OCI-LY1 (cell line): Measurements from ENCODE around the gene JOSD1.
"Not testable (repeated sequence)": the region's sequence is repeated elsewhere in the genome, so short reads cannot be mapped to it uniquely, and the experiment has no call there.

Experiments
- H2AFZ ChIP-seq: fragments of 200-600 bp; sonication (generic), shearing (Covaris generic); 2 replicates; pipeline ENCODE4 v1.6.0; 2014; ENCODE audit warnings: antibody characterized with exemption, mild to moderate bottlenecking, low read length
- H3F3A ChIP-seq: fragments of 200-600 bp; sonication (generic), shearing (Covaris generic); 2 replicates; pipeline ENCODE4 v1.6.0; 2014; ENCODE audit warnings: mild to moderate bottlenecking, antibody characterized with exemption, low read length, moderate library complexity; ENCODE audit not compliant: insufficient read depth
- H3K27ac ChIP-seq: fragments of 200-600 bp; sonication (generic); 2 replicates; pipeline ENCODE4 v1.5.1; 2014; ENCODE audit warnings: low read length, mixed run types, mild to moderate bottlenecking, low read depth; ENCODE audit not compliant: poor library complexity, severe bottlenecking
- H3K27me3 ChIP-seq: fragments of 200-600 bp; sonication (generic); 2 replicates; pipeline ENCODE4 v1.6.0; 2014; ENCODE audit warnings: antibody characterized with exemption, mild to moderate bottlenecking, low read length, moderate library complexity; ENCODE audit not compliant: insufficient read depth
- H3K36me3 ChIP-seq: fragments of 200-600 bp; sonication (generic); 2 replicates; pipeline ENCODE4 v1.6.1; 2014; ENCODE audit warnings: mild to moderate bottlenecking, antibody characterized with exemption, low read length, moderate library complexity, mixed read lengths; ENCODE audit not compliant: insufficient read depth
- H3K4me1 ChIP-seq: fragments of 200-600 bp; sonication (generic); 2 replicates; pipeline ENCODE4 v1.5.1; 2014; ENCODE audit warnings: mild to moderate bottlenecking, low read length, moderate library complexity; ENCODE audit not compliant: insufficient read depth, severe bottlenecking
- H3K4me2 ChIP-seq: fragments of 200-600 bp; sonication (generic), shearing (Covaris generic); 2 replicates; pipeline ENCODE4 v1.6.1; 2014; ENCODE audit warnings: low read length
- H3K4me3 ChIP-seq: fragments of 200-600 bp; sonication (generic); 2 replicates; pipeline ENCODE4 v1.5.1; 2014; ENCODE audit warnings: low read length, low read depth, mild to moderate bottlenecking, mixed read lengths; ENCODE audit not compliant: poor library complexity, severe bottlenecking
- H3K79me2 ChIP-seq: fragments of 200-600 bp; shearing (Covaris generic); 2 replicates; pipeline ENCODE4 v1.6.1; 2016; ENCODE audit warnings: mixed run types, low read length, mixed read lengths; ENCODE audit not compliant: insufficient read depth
- H3K9ac ChIP-seq: fragments of 200-600 bp; sonication (generic), shearing (Covaris generic); 2 replicates; pipeline ENCODE4 v1.6.1; 2014; ENCODE audit warnings: mild to moderate bottlenecking, low read length, mixed read lengths
- H3K9me2 ChIP-seq: fragments of 200-600 bp; sonication (generic), shearing (Covaris generic); 2 replicates; pipeline ENCODE4 v1.6.1; 2014; ENCODE audit warnings: low read depth, mild to moderate bottlenecking, low read length, mixed read lengths
- H3K9me3 ChIP-seq: fragments of 200-600 bp; shearing (Covaris generic); 2 replicates; pipeline ENCODE4 v1.6.1; 2014; ENCODE audit warnings: low read length, mixed read lengths
- H4K20me1 ChIP-seq: fragments of 200-600 bp; sonication (generic), shearing (Covaris generic); 2 replicates; pipeline ENCODE4 v1.6.0; 2016; ENCODE audit warnings: mild to moderate bottlenecking, low read length; ENCODE audit not compliant: insufficient read depth
- CTCF ChIP-seq: fragments of 200-600 bp; sonication (generic), shearing (Covaris generic); IDR thresholded peaks from 2 replicates; pipeline ENCODE4 v1.5.1; 2017; ENCODE audit warnings: mild to moderate bottlenecking, antibody characterized with exemption, low read length, moderate library complexity, mixed read lengths
- EZH2 ChIP-seq: fragments of 200-600 bp; sonication (generic), shearing (Covaris generic); IDR thresholded peaks from 2 replicates; pipeline ENCODE4 v1.8.0; 2017; ENCODE audit warnings: borderline replicate concordance, mixed run types, mild to moderate bottlenecking, antibody characterized with exemption, low read length, moderate library complexity, mixed read lengths

JOSD1 gene

GRCh38 chr22:38652859-38653258 is 47.9 kb downstream of the JOSD1 start:
- Histone ChIP-seq H3K4me1 (peaks cover 19% of the 10 kb centered on the region), H3K36me3 (no peaks in the 10 kb centered on the region), H3K9me3 (no peaks in the 10 kb centered on the region), H3K27me3 (no peaks in the 10 kb centered on the region), H3K4me2 (no peak overlapping the region), H3K9me2 (no peaks in the 10 kb centered on the region), H3K27ac (no peak overlapping the region), H2AFZ (no peak overlapping the region), H3K9ac (no peak overlapping the region), H3K4me3 (no peak overlapping the region), H3K79me2 (0 out of 2 replicates have a peak, but pooled peaks cover 7% of the 10 kb centered on the region), H4K20me1 (no peaks in the 10 kb centered on the region), H3F3A (no peaks in the 10 kb centered on the region)
- TF ChIP-seq CTCF (no peak), EZH2 (no peak)

- TF ChIP-seq CTCF (no peak), EZH2 (no peak)
- Histone ChIP-seq H4K20me1 (no peaks in the 10 kb centered on the region), H3F3A (no peaks in the 10 kb centered on the region), H3K4me1 (peaks cover 4% of the 10 kb centered on the region), H3K27ac (no peak overlapping the region), H3K4me2 (no peak overlapping the region), H3K79me2 (no peaks in the 10 kb centered on the region), H2AFZ (no peak overlapping the region), H3K9ac (no peak overlapping the region), H3K9me2 (no peaks in the 10 kb centered on the region), H3K9me3 (no peaks in the 10 kb centered on the region), H3K36me3 (no peaks in the 10 kb centered on the region), H3K4me3 (no peak overlapping the region), H3K27me3 (no peaks in the 10 kb centered on the region)
These were observed 50.8 kb downstream of the JOSD1 start for GRCh38 chr22:38649841-38650522.

DNA sequence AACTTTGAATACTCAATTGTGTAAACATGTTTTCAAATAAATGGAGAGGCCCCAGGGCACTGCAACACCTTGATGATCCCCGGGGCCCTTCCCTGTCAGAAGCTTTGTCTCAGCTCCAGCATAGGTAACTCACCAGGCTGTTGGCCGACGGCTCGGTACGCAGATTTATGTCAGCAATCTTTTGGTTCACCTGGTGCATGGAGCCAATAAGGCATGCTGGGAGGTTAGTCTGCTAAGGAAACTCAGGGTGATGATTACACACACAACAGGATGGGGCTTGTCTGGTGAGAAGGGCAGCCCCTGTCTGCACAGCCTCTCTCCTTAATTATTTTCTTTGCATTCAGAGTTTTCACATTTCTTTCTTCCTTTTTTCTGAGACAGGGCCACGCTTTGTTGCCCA is 55.3 kb downstream of the JOSD1 start:
- Histone ChIP-seq H3K9me2 (no peaks in the 10 kb centered on the region), H3K9me3 (no peaks in the 10 kb centered on the region), H3K4me2 (no peak overlapping the region), H3K9ac (no peak overlapping the region), H3K79me2 (no peaks in the 10 kb centered on the region), H3K36me3 (peaks cover 9% of the 10 kb centered on the region; the same call in 1 of the 2 replicates), H3F3A (no peaks in the 10 kb centered on the region), H3K4me3 (no peak overlapping the region), H3K27me3 (no peaks in the 10 kb centered on the region), H3K27ac (no peak overlapping the region), H2AFZ (no peak overlapping the region), H4K20me1 (no peaks in the 10 kb centered on the region), H3K4me1 (no peaks in the 10 kb centered on the region)
- TF ChIP-seq CTCF: no peak
- no peak for TF ChIP-seq EZH2

- H3K27ac ChIP-seq, H3K9me2 ChIP-seq, H3F3A ChIP-seq, H3K4me1 ChIP-seq, H4K20me1 ChIP-seq, H3K79me2 ChIP-seq, H3K9ac ChIP-seq, H3K4me2 ChIP-seq, H3K4me3 ChIP-seq, H2AFZ ChIP-seq, H3K9me3 ChIP-seq, H3K27me3 ChIP-seq: not testable (repeated sequence)
- H3K36me3 ChIP-seq: peaks cover 10% of the 10 kb centered on the region; the same call in 1 of the 2 replicates
These were observed 56.5 kb downstream of the JOSD1 start for GRCh38 chr22:38644245-38644644.
